ENCODE data around the gene EIF4G3. TPM values are rescaled to one million over a fixed set of nuclear protein-coding genes. Genes with fewer than 3 reads are reported as not detected.

The EIF4G3 gene
- total RNA-seq, 3 donors from 2014 or later (not counting 1 experiment from before 2014, with no cell fraction given), result 105 to 107 (median 107) TPM

DNA sequence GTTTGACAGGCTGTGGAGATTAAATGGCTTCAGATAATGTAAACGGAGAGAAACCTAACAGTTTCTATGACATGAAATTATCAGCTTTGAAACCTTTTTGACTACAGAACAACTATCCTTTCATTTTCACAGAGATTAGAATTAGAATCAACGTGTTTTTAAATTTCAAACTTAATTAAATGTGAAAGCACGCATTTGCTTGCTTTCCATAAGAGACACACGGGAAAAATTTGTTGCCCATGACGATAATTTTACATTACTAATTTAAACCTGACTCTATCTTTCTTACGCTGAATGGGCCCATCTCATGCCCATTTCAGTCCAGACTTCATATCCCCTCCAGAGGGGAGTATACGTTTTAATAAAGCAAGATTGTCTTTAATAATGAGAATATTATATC is 297.9 kb downstream of the EIF4G3 start:
- Histone ChIP-seq H3K4me3 (ENCODE audit: low read length) (no peak overlapping the region), H3K36me3 (ENCODE audit: control insufficient read depth, insufficient read depth, low read length) (peaks cover 23% of the 10 kb centered on the region), H3K9me3 (ENCODE audit: control insufficient read depth, insufficient read depth, low read length) (no peaks in the 10 kb centered on the region), H3K27me3 (ENCODE audit: control insufficient read depth, insufficient read depth, low read length) (no peaks in the 10 kb centered on the region), H3K27ac (ENCODE audit: low read length) (no peak overlapping the region), H3K4me1 (ENCODE audit: control insufficient read depth, insufficient read depth, low read length) (no peaks in the 10 kb centered on the region)
- TF ChIP-seq, protein P1, sequence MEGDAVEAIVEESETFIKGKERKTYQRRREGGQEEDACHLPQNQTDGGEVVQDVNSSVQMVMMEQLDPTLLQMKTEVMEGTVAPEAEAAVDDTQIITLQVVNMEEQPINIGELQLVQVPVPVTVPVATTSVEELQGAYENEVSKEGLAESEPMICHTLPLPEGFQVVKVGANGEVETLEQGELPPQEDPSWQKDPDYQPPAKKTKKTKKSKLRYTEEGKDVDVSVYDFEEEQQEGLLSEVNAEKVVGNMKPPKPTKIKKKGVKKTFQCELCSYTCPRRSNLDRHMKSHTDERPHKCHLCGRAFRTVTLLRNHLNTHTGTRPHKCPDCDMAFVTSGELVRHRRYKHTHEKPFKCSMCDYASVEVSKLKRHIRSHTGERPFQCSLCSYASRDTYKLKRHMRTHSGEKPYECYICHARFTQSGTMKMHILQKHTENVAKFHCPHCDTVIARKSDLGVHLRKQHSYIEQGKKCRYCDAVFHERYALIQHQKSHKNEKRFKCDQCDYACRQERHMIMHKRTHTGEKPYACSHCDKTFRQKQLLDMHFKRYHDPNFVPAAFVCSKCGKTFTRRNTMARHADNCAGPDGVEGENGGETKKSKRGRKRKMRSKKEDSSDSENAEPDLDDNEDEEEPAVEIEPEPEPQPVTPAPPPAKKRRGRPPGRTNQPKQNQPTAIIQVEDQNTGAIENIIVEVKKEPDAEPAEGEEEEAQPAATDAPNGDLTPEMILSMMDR (IDR thresholded peaks at IDR 0.05), result no peak
- DNase-seq (no peak), ATAC-seq (no peak)
- H3K36me3 Mint-ChIP-seq, result peaks cover 9% of the 10 kb centered on the region
- H3K4me1 Mint-ChIP-seq, result peaks cover 0 to 7% of the 10 kb centered on the region in 2 donors
- H3K4me3 Mint-ChIP-seq, result no peak overlapping the region
- no peak overlapping the region for H3K27ac Mint-ChIP-seq
- WGBS (ENCODE audit: insufficient coverage), result 95% methylated on average over 5 of the region's 7 CpGs
- intact Hi-C loops (cut with micrococcal nuclease), result no loop called here
- H3K9me3 Mint-ChIP-seq, result no peaks in the 10 kb centered on the region
- no peaks in the 10 kb centered on the region for H3K27me3 Mint-ChIP-seq (ENCODE audit: low read depth in 2 of 2)

DNA sequence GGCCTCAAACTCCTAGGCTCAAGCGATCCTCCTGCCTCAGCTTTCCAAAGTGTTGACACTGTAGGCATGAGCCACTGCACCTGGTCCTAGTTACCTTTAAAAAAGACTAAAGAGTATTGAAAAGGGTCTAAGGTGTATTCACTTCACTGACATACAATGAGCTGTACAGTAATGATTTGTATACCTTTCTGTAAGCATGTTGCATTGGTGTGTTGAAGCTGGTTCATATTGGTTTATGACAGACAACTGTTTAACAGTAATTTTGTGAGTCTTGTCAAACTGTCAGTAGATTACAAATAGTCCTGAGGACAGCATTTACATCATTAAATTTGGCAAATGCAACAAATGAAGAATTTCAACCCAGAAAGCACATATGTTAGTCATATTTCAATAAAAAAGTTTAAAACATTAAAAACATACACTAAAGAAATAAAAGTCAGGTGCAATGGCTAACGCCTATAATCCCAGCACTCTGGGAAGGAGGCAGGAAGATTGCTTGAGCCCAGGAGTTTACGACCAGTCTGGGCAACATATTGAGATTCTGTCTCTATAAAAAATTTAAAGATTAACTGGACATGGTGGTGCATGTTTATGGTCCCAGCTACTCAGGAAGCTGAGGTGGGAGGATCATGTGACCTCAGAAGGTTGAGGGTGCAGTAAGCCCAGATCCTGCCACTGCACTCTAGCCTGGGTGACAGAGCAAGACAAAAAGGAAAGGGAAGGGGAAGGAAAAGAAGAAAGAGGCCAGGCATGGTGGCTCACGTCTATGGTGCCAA is 301.3 kb downstream of the EIF4G3 start:
- Histone ChIP-seq H3K4me1 (ENCODE audit: control insufficient read depth, insufficient read depth, low read length) (no peaks in the 10 kb centered on the region), H3K4me3 (ENCODE audit: low read length) (no peak overlapping the region), H3K27me3 (ENCODE audit: control insufficient read depth, insufficient read depth, low read length) (no peaks in the 10 kb centered on the region), H3K9me3 (ENCODE audit: control insufficient read depth, insufficient read depth, low read length) (no peaks in the 10 kb centered on the region), H3K27ac (ENCODE audit: low read length) (no peak overlapping the region), H3K36me3 (ENCODE audit: control insufficient read depth, insufficient read depth, low read length) (peaks cover 23% of the 10 kb centered on the region)
- no peak overlapping the region for H3K4me3 Mint-ChIP-seq
- DNase-seq (no peak), ATAC-seq (no peak)
- intact Hi-C loops (cut with micrococcal nuclease), result no loop called here
- H3K27ac Mint-ChIP-seq, result no peak overlapping the region
- H3K36me3 Mint-ChIP-seq, result peaks cover 9% of the 10 kb centered on the region
- TF ChIP-seq, protein P1 (IDR thresholded peaks at IDR 0.05), result no peak
- H3K27me3 Mint-ChIP-seq (ENCODE audit: low read depth in 2 of 2), result no peaks in the 10 kb centered on the region
- WGBS (ENCODE audit: insufficient coverage), result 88% methylated on average over 4 of the region's 4 CpGs
- H3K9me3 Mint-ChIP-seq, result no peaks in the 10 kb centered on the region
- H3K4me1 Mint-ChIP-seq, result peaks cover 0 to 7% of the 10 kb centered on the region in 2 donors

DNA sequence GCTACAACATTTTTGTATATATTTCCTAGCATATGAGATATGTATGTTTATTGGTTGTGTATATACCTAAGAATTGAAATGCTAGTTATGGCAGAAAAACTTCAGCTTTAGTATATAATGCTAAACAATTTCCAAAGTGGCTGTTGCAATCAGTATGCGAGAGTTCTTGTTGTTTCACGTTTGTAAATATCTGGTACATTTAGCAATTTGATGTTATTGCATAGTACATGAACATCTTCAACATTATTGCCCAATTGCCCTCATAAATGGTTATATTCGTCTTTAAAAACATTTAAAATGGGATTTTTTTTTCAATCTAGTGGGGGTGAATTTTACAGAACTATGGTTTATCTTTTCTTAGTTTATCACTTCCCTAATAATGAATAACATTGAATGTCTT is 303.4 kb downstream of the EIF4G3 start:
- Mint-ChIP-seq H3K9me3 (no peaks in the 10 kb centered on the region), H3K27ac (no peak overlapping the region), H3K36me3 (peaks cover 10% of the 10 kb centered on the region), H3K4me1 (peaks cover 0 to 7% of the 10 kb centered on the region in 2 donors), H3K4me3 (no peak overlapping the region), H3K27me3 (ENCODE audit: low read depth in 2 of 2) (no peaks in the 10 kb centered on the region)
- Histone ChIP-seq H3K4me3 (ENCODE audit: low read length) (no peak overlapping the region), H3K27me3 (ENCODE audit: control insufficient read depth, insufficient read depth, low read length) (no peaks in the 10 kb centered on the region), H3K27ac (ENCODE audit: low read length) (no peak overlapping the region), H3K4me1 (ENCODE audit: control insufficient read depth, insufficient read depth, low read length) (no peaks in the 10 kb centered on the region), H3K36me3 (ENCODE audit: control insufficient read depth, insufficient read depth, low read length) (peaks cover 10% of the 10 kb centered on the region), H3K9me3 (ENCODE audit: control insufficient read depth, insufficient read depth, low read length) (no peaks in the 10 kb centered on the region)
- TF ChIP-seq, protein P1 (IDR thresholded peaks at IDR 0.05), result no peak
- ATAC-seq (no peak), DNase-seq (no peak)
- intact Hi-C loops (cut with micrococcal nuclease), result no loop called here
- no CpG with 5 or more reads among the region's 3 CpGs for WGBS (ENCODE audit: insufficient coverage)

DNA sequence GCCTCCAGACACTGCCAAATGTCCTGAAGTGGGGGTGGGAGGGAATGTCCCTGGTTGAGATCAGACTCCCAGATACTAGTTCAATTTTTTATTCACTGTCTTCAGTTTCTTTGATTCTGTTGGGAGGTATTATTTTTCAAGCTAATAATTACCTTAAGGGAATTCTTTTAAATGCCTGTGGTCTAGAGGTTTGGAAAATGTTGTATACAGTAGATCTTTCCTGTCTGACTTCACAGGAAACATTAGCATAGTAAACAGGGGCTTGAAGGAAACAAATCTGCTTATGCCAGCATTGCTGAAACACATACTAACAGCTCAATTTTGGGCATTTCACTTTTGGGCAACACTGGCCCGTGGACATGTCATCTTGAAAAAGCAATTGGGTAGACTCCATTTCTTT is 305.3 kb downstream of the EIF4G3 start:
- H3K4me3 ChIP-seq (ENCODE audit: low read length), result no peak overlapping the region
- Mint-ChIP-seq H3K27ac (no peak overlapping the region), H3K27me3 (ENCODE audit: low read depth in 2 of 2) (no peaks in the 10 kb centered on the region), H3K4me1 (peaks cover 0 to 7% of the 10 kb centered on the region in 2 donors), H3K36me3 (peaks cover 6% of the 10 kb centered on the region), H3K9me3 (no peaks in the 10 kb centered on the region), H3K4me3 (no peak overlapping the region)
- H3K27me3 ChIP-seq (ENCODE audit: control insufficient read depth, insufficient read depth, low read length), result no peaks in the 10 kb centered on the region
- no peak for DNase-seq
- no peaks in the 10 kb centered on the region for H3K9me3 ChIP-seq (ENCODE audit: control insufficient read depth, insufficient read depth, low read length)
- WGBS (ENCODE audit: insufficient coverage), result 44% methylated on average over 1 of the region's 1 CpG
- TF ChIP-seq, protein P1 (IDR thresholded peaks at IDR 0.05), result no peak
- peaks cover 3% of the 10 kb centered on the region for H3K36me3 ChIP-seq (ENCODE audit: control insufficient read depth, insufficient read depth, low read length)
- ATAC-seq, result no peak
- no peaks in the 10 kb centered on the region for H3K4me1 ChIP-seq (ENCODE audit: control insufficient read depth, insufficient read depth, low read length)
- no peak overlapping the region for H3K27ac ChIP-seq (ENCODE audit: low read length)
- intact Hi-C loops (cut with micrococcal nuclease), result no loop called here

Data from natural killer cell (primary cell).